ENCODE measurements around the gene AGPAT4.
"Not testable (repeated sequence)": the region's sequence is repeated elsewhere in the genome, so short reads cannot be mapped to it uniquely, and the experiment has no call there.

Gene AGPAT4

GRCh38 chr6:161237176-161237575 is 36.7 kb downstream of the AGPAT4 start:
- H3K27me3 Mint-ChIP-seq (ENCODE audit: low read depth), result no peaks in the 10 kb centered on the region
- H3K4me3 Mint-ChIP-seq, result no peak overlapping the region
- peaks cover 6% of the 10 kb centered on the region for H3K9me3 Mint-ChIP-seq
- H3K36me3 Mint-ChIP-seq (ENCODE audit: low read depth), result peaks cover 11% of the 10 kb centered on the region
- peaks cover 5% of the 10 kb centered on the region for H3K4me1 Mint-ChIP-seq (ENCODE audit: low read depth)
- H3K27ac Mint-ChIP-seq, result no peak overlapping the region
- DNase-seq (ENCODE audit: low spot score), result no peak

DNA sequence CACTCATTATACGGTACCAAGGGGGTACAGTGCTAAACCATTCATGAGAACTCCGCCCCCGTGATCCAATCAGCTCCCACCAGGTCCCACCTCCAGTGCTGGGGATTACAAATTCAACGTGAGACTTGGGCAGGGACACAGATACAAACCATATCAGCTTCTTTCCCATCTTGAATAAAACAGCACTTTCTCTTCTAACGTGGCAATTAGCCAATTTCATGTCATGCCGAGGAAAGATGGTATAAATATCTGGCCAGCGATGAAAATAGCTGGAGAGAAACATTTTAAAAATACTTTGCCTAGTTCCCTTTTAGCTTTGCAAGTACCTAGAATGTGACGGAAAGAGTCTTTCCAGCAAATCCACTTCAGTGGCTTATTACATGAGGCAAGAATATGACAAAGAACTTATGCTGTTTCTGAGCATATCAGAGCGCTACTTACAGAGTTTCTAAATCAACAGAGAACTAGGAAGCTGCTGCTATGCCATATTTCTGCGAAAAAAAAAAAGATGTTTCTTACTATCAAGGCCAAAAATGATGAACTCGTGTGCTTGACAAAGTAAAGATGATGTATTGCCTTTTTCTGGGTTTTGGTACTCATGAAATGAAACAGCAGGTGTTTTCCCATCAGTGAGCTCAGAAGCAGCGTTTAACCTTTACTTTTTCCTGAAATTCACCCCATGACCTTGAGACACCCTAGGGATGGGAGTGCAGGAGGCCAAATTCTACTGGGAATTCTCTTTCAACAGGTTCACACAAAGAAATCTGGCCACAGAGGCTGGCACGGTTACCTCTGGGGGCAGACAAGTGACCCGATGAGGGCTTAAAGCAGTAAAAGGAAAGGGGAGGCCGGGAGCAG is 37.9 kb downstream of the AGPAT4 start:
- peak overlapping the region; percentile 10 for H3K4me3 Mint-ChIP-seq
- peaks cover 7% of the 10 kb centered on the region for H3K4me1 Mint-ChIP-seq (ENCODE audit: low read depth)
- H3K9me3 Mint-ChIP-seq, result peaks cover 6% of the 10 kb centered on the region
- no peaks in the 10 kb centered on the region for H3K27me3 Mint-ChIP-seq (ENCODE audit: low read depth)
- peaks cover 18% of the 10 kb centered on the region for H3K36me3 Mint-ChIP-seq (ENCODE audit: low read depth)
- H3K27ac Mint-ChIP-seq, result no peak overlapping the region
- no peak for DNase-seq (ENCODE audit: low spot score)

DNA sequence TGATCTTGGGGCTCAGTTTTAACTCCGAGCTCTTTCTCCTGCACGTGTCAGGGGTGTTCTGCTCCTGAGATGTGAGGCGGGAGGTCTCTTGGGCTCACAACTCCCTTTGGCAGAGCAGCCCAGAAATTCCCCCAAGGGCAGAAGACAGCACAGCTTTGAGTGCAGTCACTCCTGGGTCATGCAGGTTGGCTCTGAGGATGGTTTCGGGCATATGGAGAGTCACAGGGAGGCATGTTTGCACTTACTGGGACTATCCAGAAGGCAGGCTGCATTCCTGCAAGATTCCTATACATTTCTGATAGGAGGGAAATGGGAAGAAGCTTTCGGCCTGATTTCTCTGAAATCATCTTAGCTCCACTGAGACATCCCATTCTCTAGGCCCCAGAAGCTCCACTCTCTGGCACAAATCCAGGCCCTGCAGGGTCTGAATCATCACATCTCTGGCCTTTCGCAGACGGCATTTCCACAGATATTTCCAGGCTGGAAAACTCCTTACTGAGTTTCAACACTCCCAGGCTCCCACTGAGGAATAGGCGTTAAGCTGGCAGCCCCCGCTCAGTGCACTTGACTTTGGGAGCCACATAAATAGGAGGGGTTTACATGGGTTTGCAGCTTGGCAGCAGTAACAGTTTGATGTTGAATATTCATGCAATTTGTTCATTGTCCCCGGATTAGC is 39.7 kb downstream of the AGPAT4 start:
- peaks cover 18% of the 10 kb centered on the region for H3K36me3 Mint-ChIP-seq (ENCODE audit: low read depth)
- no peaks in the 10 kb centered on the region for H3K27me3 Mint-ChIP-seq (ENCODE audit: low read depth)
- H3K27ac Mint-ChIP-seq, result no peak overlapping the region
- no peak for DNase-seq (ENCODE audit: low spot score)
- no peak overlapping the region for H3K4me3 Mint-ChIP-seq
- peaks cover 6% of the 10 kb centered on the region for H3K9me3 Mint-ChIP-seq
- peaks cover 12% of the 10 kb centered on the region for H3K4me1 Mint-ChIP-seq (ENCODE audit: low read depth)

- Mint-ChIP-seq H3K4me3 (no peak overlapping the region), H3K36me3 (ENCODE audit: low read depth) (peaks cover 16% of the 10 kb centered on the region), H3K27ac (no peak overlapping the region), H3K27me3 (ENCODE audit: low read depth) (no peaks in the 10 kb centered on the region), H3K4me1 (ENCODE audit: low read depth) (peaks cover 24% of the 10 kb centered on the region), H3K9me3 (no peaks in the 10 kb centered on the region)
- DNase-seq (ENCODE audit: low spot score), result no peak
Observed at GRCh38 chr6:161232467-161232866, 41.4 kb downstream of the AGPAT4 start.

DNA sequence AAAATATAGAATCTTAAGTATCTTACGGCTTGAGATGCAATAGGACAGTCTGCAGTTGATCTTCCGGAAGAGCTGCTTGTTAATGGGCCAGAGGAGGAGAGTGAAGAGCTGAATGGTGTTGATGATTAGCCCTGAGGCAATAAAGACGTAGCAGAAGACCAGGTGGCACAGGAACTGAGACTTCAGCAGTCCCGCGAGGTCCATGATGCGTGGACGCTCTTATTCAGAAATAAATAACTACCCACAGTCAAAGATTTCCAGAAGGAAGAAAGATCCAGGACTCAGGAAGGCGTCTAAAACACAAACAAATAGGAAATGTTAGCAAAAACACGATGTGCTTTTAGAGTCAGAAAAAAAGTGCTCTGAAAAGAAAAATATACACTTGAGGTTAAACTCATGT is 41.9 kb downstream of the AGPAT4 start:
- Mint-ChIP-seq H3K36me3 (ENCODE audit: low read depth) (peaks cover 17% of the 10 kb centered on the region), H3K4me3 (no peak overlapping the region), H3K27me3 (ENCODE audit: low read depth) (no peaks in the 10 kb centered on the region), H3K9me3 (no peaks in the 10 kb centered on the region), H3K27ac (no peak overlapping the region), H3K4me1 (ENCODE audit: low read depth) (peaks cover 28% of the 10 kb centered on the region)
- no peak for DNase-seq (ENCODE audit: low spot score)

GRCh38 chr6:161230339-161230738 is 43.5 kb downstream of the AGPAT4 start:
- Mint-ChIP-seq H3K9me3 (no peaks in the 10 kb centered on the region), H3K27me3 (ENCODE audit: low read depth) (no peaks in the 10 kb centered on the region), H3K36me3 (ENCODE audit: low read depth) (peaks cover 22% of the 10 kb centered on the region), H3K27ac (no peak overlapping the region), H3K4me3 (no peak overlapping the region), H3K4me1 (ENCODE audit: low read depth) (peaks cover 38% of the 10 kb centered on the region)
- no peak for DNase-seq (ENCODE audit: low spot score)

DNA sequence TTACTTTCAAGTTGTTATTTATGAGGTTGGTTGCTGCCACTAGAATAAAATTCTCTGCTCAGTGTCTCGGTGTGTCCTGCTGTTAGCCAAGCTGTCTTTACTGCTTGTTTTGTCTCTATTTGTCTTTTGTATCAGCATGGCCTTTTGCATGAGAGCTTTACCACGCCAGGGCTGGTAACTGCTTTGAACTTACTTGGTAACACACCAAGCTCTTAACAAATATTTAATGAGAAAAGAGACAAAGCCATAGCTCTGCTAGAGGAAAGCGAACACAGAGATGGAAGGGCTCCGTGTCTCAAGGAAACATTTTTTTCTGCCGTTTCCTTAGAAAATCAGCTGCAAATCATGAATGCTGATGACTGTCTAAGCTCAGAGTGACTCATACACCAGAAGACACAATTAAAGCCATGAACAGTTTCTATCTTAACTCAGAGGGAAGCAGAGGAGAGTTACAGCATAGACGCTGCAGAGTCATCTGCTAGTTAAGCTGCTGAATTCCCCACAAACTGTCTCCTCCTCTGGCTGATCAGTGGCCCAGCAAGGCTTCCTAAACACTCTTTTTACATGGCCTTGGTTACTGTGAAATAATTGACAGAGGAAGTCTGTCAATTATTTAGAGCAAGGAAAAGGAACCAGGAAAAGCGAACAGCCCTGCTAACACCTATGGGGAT is 44.8 kb downstream of the AGPAT4 start:
- H3K4me3 Mint-ChIP-seq, result peak overlapping the region; percentile 68
- H3K27ac Mint-ChIP-seq, result peak overlapping the region; percentile 89

DNA sequence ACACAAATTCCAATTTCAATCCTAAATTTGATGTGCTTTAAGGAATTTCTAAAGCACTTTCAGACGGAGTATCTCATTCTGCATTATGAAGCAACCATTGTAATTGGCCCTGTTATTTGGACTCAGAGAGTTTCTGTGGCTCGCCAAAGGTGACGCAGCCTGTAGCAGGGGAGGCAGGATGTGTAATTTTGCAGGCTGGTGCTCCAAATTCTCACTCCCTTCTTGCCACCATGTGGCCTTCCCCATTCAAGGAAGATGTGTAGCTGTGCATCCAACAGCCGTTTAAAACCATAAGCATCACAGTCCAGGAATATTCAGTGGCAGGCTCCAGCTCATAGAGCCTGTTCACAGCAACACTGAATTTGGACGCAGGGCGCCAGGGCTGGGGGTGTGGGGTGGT is 45.8 kb downstream of the AGPAT4 start:
- Mint-ChIP-seq H3K27me3 (ENCODE audit: low read depth) (no peaks in the 10 kb centered on the region), H3K36me3 (ENCODE audit: low read depth) (peaks cover 31% of the 10 kb centered on the region), H3K27ac (peak overlapping the region; percentile 57), H3K9me3 (peaks cover 8% of the 10 kb centered on the region), H3K4me1 (ENCODE audit: low read depth) (peaks cover 53% of the 10 kb centered on the region), H3K4me3 (peak overlapping the region; percentile 38)
- no peak for DNase-seq (ENCODE audit: low spot score)

More for the DNA sequence above, 44.8 kb downstream of the AGPAT4 start:
- peak; percentile 33 for DNase-seq (ENCODE audit: low spot score)
- H3K4me1 Mint-ChIP-seq (ENCODE audit: low read depth), result peaks cover 47% of the 10 kb centered on the region
- H3K36me3 Mint-ChIP-seq (ENCODE audit: low read depth), result peaks cover 29% of the 10 kb centered on the region
- H3K27me3 Mint-ChIP-seq (ENCODE audit: low read depth), result no peaks in the 10 kb centered on the region
- H3K9me3 Mint-ChIP-seq, result peaks cover 8% of the 10 kb centered on the region

DNA sequence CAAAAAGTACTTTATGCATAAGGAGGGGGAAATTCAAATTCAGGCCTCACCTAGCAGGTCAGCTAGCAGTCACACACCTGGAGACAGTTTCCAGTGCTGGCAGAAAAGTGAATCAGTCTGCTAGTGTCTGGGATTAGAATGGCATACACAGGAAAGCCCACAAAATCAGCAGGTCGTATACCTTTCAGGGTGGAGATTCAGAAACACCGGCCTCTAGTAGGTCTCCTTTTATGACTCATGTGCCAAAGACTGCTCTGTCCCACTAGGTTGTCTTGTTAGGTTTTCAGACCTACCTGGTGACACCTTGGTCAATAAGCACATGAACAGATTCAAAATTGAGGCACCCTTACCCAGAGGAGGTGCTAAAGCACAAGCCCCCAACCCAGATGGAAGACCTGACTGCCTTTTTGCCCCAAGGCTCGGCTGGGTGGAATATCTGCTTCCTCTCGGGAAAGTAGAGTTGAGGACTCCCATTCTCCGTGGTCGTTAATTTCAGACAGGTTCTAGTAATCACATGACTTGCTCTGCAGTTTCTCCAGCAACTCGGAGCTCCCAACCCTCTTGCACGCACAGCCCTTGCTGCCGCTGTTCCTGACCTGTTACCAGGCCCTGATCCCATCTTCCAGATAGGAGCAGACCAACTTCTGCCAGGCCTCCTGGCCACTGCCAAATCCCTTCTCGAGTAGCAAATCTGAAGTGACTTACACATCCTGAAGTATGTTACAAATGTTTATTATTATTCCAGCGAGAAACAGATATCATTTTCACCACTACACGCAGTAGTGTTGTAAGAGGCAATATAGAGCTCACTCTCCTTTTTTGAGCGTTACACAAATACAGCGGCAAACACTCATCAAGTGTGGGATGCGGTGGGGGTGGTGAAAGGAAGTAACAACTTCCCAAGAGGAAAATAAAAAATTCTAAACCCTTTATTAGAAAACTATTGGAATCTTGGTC is 46.6 kb downstream of the AGPAT4 start:
- no peak for DNase-seq (ENCODE audit: low spot score)
- Mint-ChIP-seq H3K27me3 (ENCODE audit: low read depth) (no peaks in the 10 kb centered on the region), H3K4me3 (peak overlapping the region; percentile 79), H3K4me1 (ENCODE audit: low read depth) (peaks cover 53% of the 10 kb centered on the region), H3K9me3 (peaks cover 8% of the 10 kb centered on the region), H3K27ac (peak overlapping the region; percentile 94), H3K36me3 (ENCODE audit: low read depth) (peaks cover 31% of the 10 kb centered on the region)

DNA sequence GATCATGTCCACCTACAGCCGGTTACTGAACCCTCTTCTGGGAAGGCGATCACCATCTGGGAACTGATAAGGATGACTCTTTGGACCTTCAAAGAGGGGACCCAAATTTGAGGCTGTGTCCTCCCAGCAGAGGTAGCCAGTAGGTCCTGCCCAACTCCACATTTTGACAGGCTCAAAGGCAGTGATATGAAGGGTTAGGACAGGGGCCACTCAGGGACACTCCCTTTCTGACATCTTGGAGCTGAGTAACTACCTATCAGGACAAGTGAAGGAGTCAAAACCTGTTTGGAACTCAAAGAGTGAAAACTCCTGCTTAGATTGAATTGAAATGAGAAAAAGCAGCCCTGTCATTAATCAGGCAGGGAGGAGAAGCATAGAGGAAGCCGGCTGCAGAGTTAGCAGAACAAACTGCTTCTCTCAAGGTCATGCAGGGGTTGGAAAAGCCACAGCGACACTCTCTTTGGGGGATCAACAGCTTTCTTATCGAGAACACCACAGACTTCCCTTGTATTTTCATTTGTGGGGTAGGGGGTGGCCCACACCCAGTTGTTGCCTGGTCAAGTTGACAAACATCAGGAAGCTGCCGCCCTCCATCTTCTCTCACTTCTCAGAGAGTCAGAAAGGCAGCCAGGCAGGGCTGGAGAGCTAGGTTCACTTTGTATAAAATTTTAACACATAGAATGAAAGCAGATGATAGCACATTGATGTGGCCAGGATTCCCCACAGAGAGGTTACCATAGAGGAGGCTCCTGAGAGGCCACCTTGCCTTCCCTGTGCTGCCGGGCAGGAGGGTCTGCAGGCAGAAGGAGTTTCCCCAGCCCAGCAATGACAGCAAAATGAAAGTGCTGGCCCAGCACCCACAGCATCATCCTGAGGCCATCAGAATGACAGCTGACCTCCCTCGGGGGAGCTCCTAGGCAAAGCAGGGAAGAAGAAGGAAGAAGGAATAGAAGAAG is 47.6 kb downstream of the AGPAT4 start:
- H3K27ac Mint-ChIP-seq, result peak overlapping the region; percentile 94
- DNase-seq (ENCODE audit: low spot score), result peak; percentile 58
- H3K27me3 Mint-ChIP-seq (ENCODE audit: low read depth), result no peaks in the 10 kb centered on the region
- peaks cover 53% of the 10 kb centered on the region for H3K4me1 Mint-ChIP-seq (ENCODE audit: low read depth)
- peaks cover 25% of the 10 kb centered on the region for H3K36me3 Mint-ChIP-seq (ENCODE audit: low read depth)
- H3K4me3 Mint-ChIP-seq, result peak overlapping the region; percentile 79
- H3K9me3 Mint-ChIP-seq, result peaks cover 8% of the 10 kb centered on the region

DNA sequence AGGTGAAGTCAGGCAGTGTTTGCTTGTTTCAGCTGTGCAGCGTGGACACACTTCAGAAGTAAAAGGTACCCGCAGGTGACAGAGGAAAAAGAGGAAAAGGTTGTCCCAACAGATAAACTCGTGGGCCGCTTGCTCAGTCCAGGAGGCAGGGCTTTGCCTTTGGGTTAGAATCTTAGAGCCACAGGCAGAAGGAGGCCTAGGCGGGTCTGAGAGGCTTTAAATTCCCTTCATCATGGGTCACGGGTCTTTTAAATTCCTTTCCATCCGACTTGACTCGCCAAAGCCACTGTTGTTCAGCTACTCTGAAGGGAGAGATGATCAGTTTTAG is 48.2 kb downstream of the AGPAT4 start:
- H3K27me3 Mint-ChIP-seq (ENCODE audit: low read depth), result no peaks in the 10 kb centered on the region
- H3K4me1 Mint-ChIP-seq (ENCODE audit: low read depth), result peaks cover 51% of the 10 kb centered on the region
- H3K9me3 Mint-ChIP-seq, result peaks cover 8% of the 10 kb centered on the region
- peak overlapping the region; percentile 79 for H3K4me3 Mint-ChIP-seq
- peak overlapping the region; percentile 94 for H3K27ac Mint-ChIP-seq
- DNase-seq (ENCODE audit: low spot score), result no peak
- H3K36me3 Mint-ChIP-seq (ENCODE audit: low read depth), result peaks cover 23% of the 10 kb centered on the region

- peaks cover 20% of the 10 kb centered on the region for H3K36me3 Mint-ChIP-seq (ENCODE audit: low read depth)
- peaks cover 51% of the 10 kb centered on the region for H3K4me1 Mint-ChIP-seq (ENCODE audit: low read depth)
- H3K9me3 Mint-ChIP-seq; H3K27me3 Mint-ChIP-seq (ENCODE audit: low read depth); DNase-seq (ENCODE audit: low spot score): not testable (repeated sequence)
- H3K4me3 Mint-ChIP-seq, result peak overlapping the region; percentile 79
- H3K27ac Mint-ChIP-seq, result peak overlapping the region; percentile 94
Observed at GRCh38 chr6:161224951-161225680, 48.7 kb downstream of the AGPAT4 start.

Data from T-helper 2 cell treated with Interferon-gamma antibody and Interleukin-4, amounts not matched to agents 5 μg/mL and 100 μg/mL, for 36 hours (primary cell).